ENCODE data around the gene CIB1. TPM values are rescaled to one million over a fixed set of nuclear protein-coding genes. Genes with fewer than 3 reads are reported as not detected.

The CIB1 gene
- total and polyA plus RNA-seq, 2 of the 8 experiments (the other 6 are each of a cell fraction or from before 2014, with no cell fraction given): 26.0 to 63.5 TPM

DNA sequence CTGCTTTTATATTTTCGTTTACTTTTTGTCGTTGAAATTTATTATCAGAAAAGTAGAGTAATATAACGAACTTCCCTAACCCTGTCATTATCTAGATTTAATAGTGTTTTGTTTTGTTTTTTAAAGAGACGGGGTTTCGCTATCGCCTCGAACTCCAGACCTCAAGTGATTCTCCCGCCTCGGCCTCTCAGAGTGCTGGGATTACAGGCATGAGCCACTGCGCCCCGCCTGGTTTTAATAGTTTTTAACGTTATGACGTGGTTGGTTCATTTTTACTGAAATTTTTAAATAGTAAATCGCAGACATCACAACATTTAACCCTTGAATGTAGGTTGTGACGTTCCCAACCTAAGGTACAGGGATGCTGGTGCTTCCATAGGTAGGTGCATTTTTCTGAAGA is 32.7 kb upstream of the CIB1 start:
- H3K18ac ChIP-seq (ENCODE audit: extremely low read depth, low read length): no peak overlapping the region
- H2BK5ac ChIP-seq (ENCODE audit: low read depth, low read length): no peak overlapping the region
- H4K91ac ChIP-seq (replicated peaks; ENCODE audit: insufficient read length, low read length): no peak overlapping the region
- H2BK120ac ChIP-seq (replicated peaks; ENCODE audit: low read depth, low read length): no peak overlapping the region
- peak overlapping the region; percentile 76 to 95 (median 87) for H3K4me3 ChIP-seq (ENCODE audit: extremely low read depth in 1 of 4, insufficient read depth in 2 of 4, low read depth in 3 of 4, low read length in 4 of 4)
- H3K9ac ChIP-seq (replicated peaks in 1 of 4; ENCODE audit: extremely low read depth in 1 of 4, low read depth in 3 of 4, low read length in 3 of 4): peak overlapping the region in 3 of 4 experiments; percentile 87 to 95 (median 92); a peak in 6 of 7 replicates
- peaks cover 0 to 29% (median 12%) of the 10 kb centered on the region in 4 experiments; a peak in 7 of 8 replicates for H3K36me3 ChIP-seq (ENCODE audit: control insufficient read depth in 2 of 4, insufficient read depth in 4 of 4, low read length in 3 of 4)
- peak overlapping the region; percentile 74 to 94 for H3K4me2 ChIP-seq (ENCODE audit: insufficient read depth in 1 of 2, low read depth in 2 of 2, low read length in 2 of 2)
- no peak overlapping the region for H4K8ac ChIP-seq (ENCODE audit: extremely low read depth, insufficient read depth, low read length)
- H2AK5ac ChIP-seq (ENCODE audit: low read depth, low read length): no peak overlapping the region
- peaks cover 0 to 15% (median 7%) of the 10 kb centered on the region in 4 experiments; a peak in 5 of 7 replicates for H3K4me1 ChIP-seq (replicated peaks in 1 of 4; ENCODE audit: control insufficient read depth in 3 of 4, insufficient read depth in 4 of 4, low read length in 3 of 4)
- H3K56ac ChIP-seq (replicated peaks; ENCODE audit: insufficient read length, low read depth, low read length): no peak overlapping the region
- no peak overlapping the region for H3K23ac ChIP-seq (ENCODE audit: insufficient read length)
- no peak overlapping the region for H2BK12ac ChIP-seq (ENCODE audit: low read depth, low read length)
- no peak overlapping the region for H3K27ac ChIP-seq (ENCODE audit: low read depth, low read length)
- WGBS, 2 experiments (ENCODE audit: extremely low coverage in 1 of 2, insufficient coverage in 1 of 2, insufficient read length in 1 of 2, insufficient replicate concordance in 2 of 2, low coverage in 1 of 2, low lambda C conversion rate in 2 of 2, missing lambda C conversion rate in 1 of 2): 32% methylated on average over 15 of the region's 15 CpGs; no CpG with 5 or more reads in 1 of the 2 experiments
- H3K23me2 ChIP-seq (ENCODE audit: low read depth, low read length): peaks cover 10% of the 10 kb centered on the region
- no peak overlapping the region for H2BK20ac ChIP-seq (ENCODE audit: low read length)
- H3K79me1 ChIP-seq (ENCODE audit: low read depth, low read length): peaks cover 6% of the 10 kb centered on the region
- H3K4ac ChIP-seq (replicated peaks; ENCODE audit: insufficient read length, low read depth, low read length): no peak overlapping the region
- H4K20me1 ChIP-seq (replicated peaks in 1 of 2; ENCODE audit: control insufficient read depth in 1 of 2, insufficient read depth in 2 of 2, low read length in 2 of 2): peaks cover 1 to 10% of the 10 kb centered on the region in 2 experiments
- H4K5ac ChIP-seq (ENCODE audit: insufficient read length, low read depth, low read length): no peak overlapping the region
- ChIA-PET CTCF (ENCODE audit: partially characterized antibody) (interaction anchor here (1.0 to 2.2 kb wide), 3 partner anchors 11 to 33 kb away, joined by 4 to 8 read pairs (median 4); partner anchors contain the start of genes CIB1 and GDPGP1), POLR2A (ENCODE audit: partially characterized antibody) (interaction anchor here (0.8 to 1.2 kb wide), 6 partner anchors 16 to 691 kb away, joined by 3 to 6 read pairs (median 4); partner anchors contain the start of gene TTLL13)
- peaks cover 12 to 58% of the 10 kb centered on the region in 2 experiments for H3K79me2 ChIP-seq (ENCODE audit: control insufficient read depth in 1 of 2, insufficient read depth in 2 of 2, low read length in 2 of 2)
- no peak overlapping the region for H2AFZ ChIP-seq (ENCODE audit: low read length)
- H3K14ac ChIP-seq (ENCODE audit: insufficient read length): no peak overlapping the region
- DNase-seq (ENCODE audit: low read depth in 1 of 2, low spot score in 2 of 2): no peak
- no peaks in the 10 kb centered on the region for H3K9me3 ChIP-seq (ENCODE audit: insufficient read depth in 2 of 2, low read depth in 1 of 2, low read length in 1 of 2)
- no peaks in the 10 kb centered on the region for H3K27me3 ChIP-seq (replicated peaks in 1 of 4; ENCODE audit: control insufficient read depth in 3 of 4, extremely low read depth in 1 of 4, insufficient read depth in 3 of 4, low read length in 3 of 4)
- no peak for FAIRE-seq
- no peak overlapping the region for H2BK15ac ChIP-seq (ENCODE audit: low read length)
- TF ChIP-seq POLR2AphosphoS5 (IDR thresholded peaks at IDR 0.05; ENCODE audit: low read depth, low read length) (no peak), KDM4A (IDR thresholded peaks at IDR 0.05; ENCODE audit: low read depth, low read length, severe bottlenecking) (no peak), SIRT6 (IDR thresholded peaks at IDR 0.05; ENCODE audit: low read length) (no peak)
